GM12878 (cell line): ENCODE measurements around the gene MAPK1. TPM values are rescaled to one million over a fixed set of nuclear protein-coding genes. Genes with fewer than 3 reads are reported as not detected.

Source experiments
- ATAC-seq: fragments of 200-7000 bp; cut with Tn5 transposase; 3 replicates; pipeline ENCODE4 v1.9.1; 2020; ENCODE audit warnings: mild to moderate bottlenecking, moderate library complexity
- BruUV-seq: library from RNA; stranded (reverse); fragments of 400-500 nt; replicated peaks from 2 replicates; lab custom pipeline; 2021; lab: Mats Ljungman, UMichigan
- CTCF ChIA-PET: fragments of 300-600 bp; sonication (Branson Sonifier 250); formaldehyde crosslinking; extraction: SDS; loops from one replicate; lab custom pipeline; 2021; ENCODE audit warnings: inconsistent platforms; lab: Yijun Ruan, JAX
- POLR2A ChIA-PET: fragments of 350-600 bp; formaldehyde crosslinking; extraction: SDS; loops from one replicate; lab custom pipeline; 2021; ENCODE audit warnings: inconsistent platforms; lab: Charles Lee
- RAD21 ChIA-PET: fragments of 300-600 bp; sonication (Branson Sonifier 250); formaldehyde crosslinking; loops from one replicate; lab custom pipeline; 2023; ENCODE audit warnings: antibody characterized with exemption; ENCODE audit not compliant: unreplicated experiment; lab: Charles Lee
- SMC1A ChIA-PET: fragments of 300-600 bp; sonication (Branson Sonifier 250); formaldehyde crosslinking; loops from one replicate; lab custom pipeline; 2023; ENCODE audit not compliant: unreplicated experiment, uncharacterized antibody; lab: Charles Lee
- DNase-seq: peaks from one replicate; pipeline ENCODE4 v3.0.0-alpha.2; 2011; ENCODE audit warnings: low read depth, low spot score
- FAIRE-seq: peaks from 3 replicates; lab custom pipeline; 2011; peaks lifted over from hg19 to GRCh38; lab: Jason Lieb, UNC
- H2AFZ ChIP-seq: 2 replicates; pipeline ENCODE4 v1.6.0; 2011; ENCODE audit warnings: low read depth, low read length, control low read depth; ENCODE audit not compliant: control insufficient read depth
- H3K27ac ChIP-seq: 2 replicates; pipeline ENCODE4 v1.5.1; 2011; ENCODE audit warnings: control low read depth; ENCODE audit not compliant: control insufficient read depth, insufficient read depth
- H3K27me3 ChIP-seq, 2 experiments: replicated peaks in 1 of 2; 2 replicates each; pipeline versions ENCODE4 v1.6.0 to v1.6.1; 2011; ENCODE audit warnings: low read length in 1 of 2; ENCODE audit not compliant: control insufficient read depth in 2 of 2, insufficient read depth in 2 of 2
- H3K36me3 ChIP-seq, 2 experiments: 2 replicates each; pipeline ENCODE4 v1.5.1; 2011; ENCODE audit warnings: low read length in 1 of 2; ENCODE audit not compliant: control insufficient read depth in 2 of 2, insufficient read depth in 2 of 2
- H3K4me1 ChIP-seq: 2 replicates; pipeline ENCODE4 v1.6.1; 2011; ENCODE audit warnings: mild to moderate bottlenecking, low read length, moderate library complexity, mixed read lengths; ENCODE audit not compliant: control insufficient read depth, insufficient read depth
- H3K4me2 ChIP-seq: 2 replicates; pipeline ENCODE4 v1.6.0; 2011; ENCODE audit warnings: control low read depth; ENCODE audit not compliant: control insufficient read depth, insufficient read depth
- H3K4me3 ChIP-seq: fragments of 200-600 bp; sonication (generic); 2 replicates; pipeline ENCODE4 v1.5.1; 2016
- H3K79me2 ChIP-seq: 2 replicates; pipeline ENCODE4 v1.6.0; 2011; ENCODE audit warnings: low read length; ENCODE audit not compliant: control insufficient read depth, insufficient read depth
- H3K9ac ChIP-seq: 2 replicates; pipeline ENCODE4 v1.8.0; 2011; ENCODE audit warnings: low read length, control low read depth, mixed read lengths; ENCODE audit not compliant: control insufficient read depth, insufficient read depth
- H3K9me3 ChIP-seq: replicated peaks from 3 replicates; pipeline ENCODE4 v1.5.1; 2011; ENCODE audit warnings: mild to moderate bottlenecking, low read length; ENCODE audit not compliant: control insufficient read depth, insufficient read depth
- H4K20me1 ChIP-seq: 2 replicates; pipeline ENCODE4 v1.6.0; 2011; ENCODE audit not compliant: control insufficient read depth, insufficient read depth
- BHLHE40 ChIP-seq, 2 experiments: fragments of 450-650 bp in 1 of 2; IDR thresholded peaks; 2 replicates each; pipeline ENCODE4 v1.6.1; 2011 to 2017; ENCODE audit warnings: low read depth in 2 of 2, borderline replicate concordance in 1 of 2, improper control_type of control experiment in 1 of 2, low read length in 1 of 2, mild to moderate bottlenecking in 1 of 2
- CHD4 ChIP-seq: fragments of 200-600 bp; sonication (generic); IDR thresholded peaks from 2 replicates; pipeline ENCODE4 v1.6.1; 2016; ENCODE audit warnings: mild to moderate bottlenecking
- FOXK2 ChIP-seq: fragments of 450-650 bp; IDR thresholded peaks from 2 replicates; pipeline ENCODE4 v1.6.1; 2017; ENCODE audit warnings: mild to moderate bottlenecking, moderate library complexity
- NFYA ChIP-seq: IDR thresholded peaks from 2 replicates; pipeline ENCODE4 v1.6.1; 2011; ENCODE audit warnings: low read depth, mild to moderate bottlenecking, low read length, improper control_type of control experiment, borderline replicate concordance
- NFYB ChIP-seq: IDR thresholded peaks from 2 replicates; pipeline ENCODE4 v1.6.1; 2011; ENCODE audit warnings: low read depth, mild to moderate bottlenecking, low read length, improper control_type of control experiment, moderate library complexity; ENCODE audit not compliant: insufficient read depth
- SUPT20H ChIP-seq: IDR thresholded peaks from 2 replicates; pipeline ENCODE4 v1.6.1; 2011; ENCODE audit warnings: low read depth, mild to moderate bottlenecking, low read length, moderate library complexity, borderline replicate concordance; ENCODE audit not compliant: control insufficient read depth
- ZNF384 ChIP-seq: IDR thresholded peaks from 2 replicates; pipeline ENCODE4 v1.6.1; 2012; ENCODE audit warnings: low read depth, mild to moderate bottlenecking, low read length, improper control_type of control experiment, borderline replicate concordance
- ZSCAN29 ChIP-seq: fragments of 450-650 bp; IDR thresholded peaks from 2 replicates; pipeline ENCODE4 v1.6.1; 2017; ENCODE audit warnings: mild to moderate bottlenecking, moderate library complexity
- WGBS: methylation state at CpG from one replicate; pipeline ENCODE4 v1.1.6; 2016; ENCODE audit warnings: low lambda C conversion rate; ENCODE audit not compliant: insufficient replicate concordance, insufficient coverage; ENCODE audit errors: missing lambda C conversion rate; 5-methylcytosine and 5-hydroxymethylcytosine counted together
- in situ Hi-C: fragments of 300-500 bp; cut with MboI; formaldehyde crosslinking; loops from 9 replicates; pipeline ENCODE4 v1.14.3; 2018; ENCODE audit warnings: mixed read lengths
- intact Hi-C: fragments of 100-400 bp; cut with micrococcal nuclease; formaldehyde crosslinking; loops from one replicate; pipeline ENCODE4 v1.14.2; 2022; ENCODE audit not compliant: unreplicated experiment
- polyA plus RNA-seq, 11 experiments: library from polyadenylated mRNA; depleted of rRNA in 4 of 11; unstranded in 6 of 11; stranded (reverse) in 5 of 11; fragments of >200 nt; fragmentation: Nextera tagmentation in 4 of 11; fragmentation: Illumina TruSeq in 1 of 11; extraction: Ambion mirVana in 4 of 11; extraction: Trizol in 1 of 11; gene quantifications; 1 replicate in 1 of 11; 2 replicates in 10 of 11; pipeline versions ENCODE4 v1.2.1 to v1.2.3, GENCODE V29; 2011 to 2016; ENCODE audit warnings: inconsistent platforms in 2 of 11, missing spikeins in 2 of 11, low read depth in 1 of 11
- total RNA-seq, 4 experiments: library from RNA; depleted of rRNA in 3 of 4; stranded (reverse); fragments of >200 nt in 3 of 4; fragmentation: Illumina TruSeq in 1 of 4; extraction: Trizol in 1 of 4; gene quantifications; 2 replicates each; pipeline versions ENCODE4 v1.2.1 to v1.2.3, GENCODE V29; 2013 to 2021
- TF ChIP-seq, protein P1 (sequence below): IDR thresholded peaks from 2 replicates; pipeline ENCODE4 v1.6.1; 2011; ENCODE audit warnings: borderline replicate concordance, low read depth, mild to moderate bottlenecking, moderate library complexity, mixed read lengths, low read length; ENCODE audit not compliant: insufficient read depth; ENCODE audit errors: extremely low read length

The MAPK1 gene
- total and polyA plus RNA-seq, 10 of the 15 experiments (the other 5 are each of a cell fraction or from before 2014, with no cell fraction given), result 7.0 to 123 (median 58.4) TPM

- peak overlapping the region; percentile 76 for H3K27ac ChIP-seq
- no peak for ATAC-seq
- H3K9ac ChIP-seq, result no peak overlapping the region
- no peaks in the 10 kb centered on the region for H4K20me1 ChIP-seq
- SMC1A ChIA-PET, result interaction anchor here (1.0 to 2.4 kb wide), 4 partner anchors 25 to 94 kb away, joined by 3 to 7 read pairs (median 4); no protein-coding TSS in a partner anchor
- H3K27me3 ChIP-seq, result no peaks in the 10 kb centered on the region
- RAD21 ChIA-PET, result interaction anchor here (1.7 kb wide), 1 partner anchor 101 kb away, joined by 5 read pairs; no protein-coding TSS in a partner anchor
- DNase-seq, result no peak
- BruUV-seq, result no TSS peak
- no peak overlapping the region for H3K4me3 ChIP-seq
- no peaks in the 10 kb centered on the region for H3K9me3 ChIP-seq
- no peaks in the 10 kb centered on the region for H3K79me2 ChIP-seq
- no peak for FAIRE-seq
- WGBS, result 98% methylated on average over 11 of the region's 11 CpGs
- CTCF ChIA-PET, result interaction anchor here (0.6 to 0.7 kb wide), 3 partner anchors 25 to 52 kb away, joined by 3 read pairs; no protein-coding TSS in a partner anchor
- H3K36me3 ChIP-seq, result peaks cover 14 to 18% of the 10 kb centered on the region in 2 experiments
- in situ Hi-C loops, result no loop called here
- intact Hi-C loops, result no loop called here
- no peak overlapping the region for H3K4me2 ChIP-seq
- POLR2A ChIA-PET, result interaction anchor here (0.5 to 1.6 kb wide), 3 partner anchors 9 to 31 kb away, joined by 3 to 5 read pairs (median 4); partner anchors contain the start of gene YPEL1
- H2AFZ ChIP-seq, result no peak overlapping the region
- TF ChIP-seq FOXK2 (no peak), SUPT20H (no peak), NFYA (no peak), CHD4 (no peak), ZNF384 (no peak), BHLHE40 (IDR thresholded peaks at IDR 0.05; ENCODE audit: borderline replicate concordance in 1 of 2, low read depth in 2 of 2, low read length in 1 of 2) (no peak), ZSCAN29 (no peak), NFYB (no peak)
- TF ChIP-seq, protein P1, sequence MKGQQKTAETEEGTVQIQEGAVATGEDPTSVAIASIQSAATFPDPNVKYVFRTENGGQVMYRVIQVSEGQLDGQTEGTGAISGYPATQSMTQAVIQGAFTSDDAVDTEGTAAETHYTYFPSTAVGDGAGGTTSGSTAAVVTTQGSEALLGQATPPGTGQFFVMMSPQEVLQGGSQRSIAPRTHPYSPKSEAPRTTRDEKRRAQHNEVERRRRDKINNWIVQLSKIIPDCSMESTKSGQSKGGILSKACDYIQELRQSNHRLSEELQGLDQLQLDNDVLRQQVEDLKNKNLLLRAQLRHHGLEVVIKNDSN, result no peak
- H3K4me1 ChIP-seq, result peaks cover 58% of the 10 kb centered on the region
Observed at GRCh38 chr22:21765909-21766529, 101.4 kb downstream of the MAPK1 start.
